HG03558 (cell line): Measurements from ENCODE around the gene PADI3.

Experiments
- ATAC-seq: cut with Tn5 transposase; IDR thresholded peaks from one replicate; pipeline ENCODE4 v1.9.1; 2021; ENCODE audit warnings: moderate number of reproducible peaks; ENCODE audit not compliant: unreplicated experiment; ENCODE audit errors: extremely low read depth

The PADI3 gene

DNA sequence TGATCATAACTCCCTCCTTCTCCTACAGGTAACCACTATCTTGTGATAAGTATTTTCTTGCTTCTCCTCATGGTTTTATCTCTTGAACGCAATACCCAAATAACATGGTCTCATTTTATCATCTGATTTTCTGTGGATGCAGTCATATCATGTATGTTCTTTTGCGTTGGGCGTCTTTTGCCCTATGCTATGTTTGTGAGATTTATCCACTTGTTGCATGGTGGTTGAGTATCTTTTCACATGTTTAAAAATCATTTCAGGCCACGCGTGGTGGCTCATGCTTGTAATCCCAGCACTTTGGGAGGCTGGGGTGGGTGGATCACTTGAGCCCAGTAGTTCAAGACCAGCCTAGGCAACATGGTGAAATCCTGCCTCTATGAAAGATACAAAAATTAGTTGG, 15.6 kb downstream of the PADI3 start:
- no peak for ATAC-seq

DNA sequence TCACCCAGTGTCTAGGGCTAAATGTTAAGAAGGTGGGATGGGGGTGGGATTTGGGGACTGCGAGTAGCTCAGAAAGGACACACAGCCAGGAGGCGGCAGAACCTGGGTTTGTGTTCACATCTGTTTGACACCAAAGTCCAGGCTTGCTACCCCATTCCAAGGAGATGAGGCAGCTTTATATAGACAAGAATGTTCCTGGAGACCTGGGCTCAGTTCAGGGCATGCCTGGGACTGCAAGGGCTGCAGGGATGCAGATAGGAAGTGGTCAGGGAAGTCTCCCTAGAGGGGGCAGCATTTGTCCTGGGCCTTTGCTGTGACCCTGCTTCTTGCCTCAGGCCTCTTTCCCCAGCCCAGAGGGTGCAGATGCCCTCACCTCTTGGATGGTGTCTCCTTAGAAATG, 16.3 kb downstream of the PADI3 start:
- ATAC-seq = no peak

DNA sequence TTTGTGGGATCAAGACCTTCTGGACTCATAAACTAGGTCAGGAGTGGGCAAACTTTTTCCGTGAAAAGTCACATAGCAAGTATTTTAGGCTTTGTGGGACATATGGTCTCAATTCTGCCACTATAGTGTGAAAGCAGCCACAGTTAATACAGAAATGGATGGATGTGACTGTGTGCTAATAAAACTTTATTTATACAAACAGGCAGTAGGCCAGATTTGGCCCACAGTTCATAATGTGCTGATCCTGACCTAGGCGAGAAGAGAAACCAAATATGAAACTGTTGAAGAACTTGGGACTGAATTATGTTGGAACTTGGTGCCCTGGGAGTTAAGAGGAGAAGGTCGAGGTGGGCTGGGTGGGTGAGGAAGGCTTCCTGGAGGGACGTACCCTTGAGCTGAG, 17.1 kb downstream of the PADI3 start:
- no peak for ATAC-seq

GRCh38 chr1:17270891-17271765, 22.2 kb downstream of the PADI3 start:
- no peak for ATAC-seq

- ATAC-seq = no peak
Observed at GRCh38 chr1:17272066-17272465, 23.2 kb downstream of the PADI3 start.

DNA sequence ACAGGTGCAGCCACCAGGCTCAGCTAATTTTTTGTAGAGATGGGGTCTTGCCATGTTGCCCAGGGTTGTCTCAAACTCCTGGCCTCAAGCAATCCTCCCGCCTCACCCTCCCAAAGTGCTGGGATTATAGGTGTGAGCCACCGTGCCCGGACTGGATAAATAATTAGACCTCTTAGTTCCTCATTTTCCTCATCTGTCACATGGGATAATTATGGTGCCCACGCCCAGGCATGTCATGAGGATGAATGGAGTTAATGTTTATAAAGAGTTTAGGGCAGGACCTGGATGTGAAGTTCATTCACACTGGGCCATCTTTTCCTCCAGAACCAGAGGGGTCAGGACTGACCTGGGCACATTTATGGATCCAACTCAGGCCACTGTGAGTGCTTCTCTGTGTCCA, 23.7 kb downstream of the PADI3 start:
- ATAC-seq = no peak

GRCh38 chr1:17273096-17273495, 24.2 kb downstream of the PADI3 start:
- no peak for ATAC-seq

GRCh38 chr1:17274186-17275170, 25.6 kb downstream of the PADI3 start:
- no peak for ATAC-seq

- ATAC-seq = no peak
Observed at GRCh38 chr1:17276568-17276967, 27.7 kb downstream of the PADI3 start.

- no peak for ATAC-seq
Observed at GRCh38 chr1:17277511-17278159, 28.7 kb downstream of the PADI3 start.

DNA sequence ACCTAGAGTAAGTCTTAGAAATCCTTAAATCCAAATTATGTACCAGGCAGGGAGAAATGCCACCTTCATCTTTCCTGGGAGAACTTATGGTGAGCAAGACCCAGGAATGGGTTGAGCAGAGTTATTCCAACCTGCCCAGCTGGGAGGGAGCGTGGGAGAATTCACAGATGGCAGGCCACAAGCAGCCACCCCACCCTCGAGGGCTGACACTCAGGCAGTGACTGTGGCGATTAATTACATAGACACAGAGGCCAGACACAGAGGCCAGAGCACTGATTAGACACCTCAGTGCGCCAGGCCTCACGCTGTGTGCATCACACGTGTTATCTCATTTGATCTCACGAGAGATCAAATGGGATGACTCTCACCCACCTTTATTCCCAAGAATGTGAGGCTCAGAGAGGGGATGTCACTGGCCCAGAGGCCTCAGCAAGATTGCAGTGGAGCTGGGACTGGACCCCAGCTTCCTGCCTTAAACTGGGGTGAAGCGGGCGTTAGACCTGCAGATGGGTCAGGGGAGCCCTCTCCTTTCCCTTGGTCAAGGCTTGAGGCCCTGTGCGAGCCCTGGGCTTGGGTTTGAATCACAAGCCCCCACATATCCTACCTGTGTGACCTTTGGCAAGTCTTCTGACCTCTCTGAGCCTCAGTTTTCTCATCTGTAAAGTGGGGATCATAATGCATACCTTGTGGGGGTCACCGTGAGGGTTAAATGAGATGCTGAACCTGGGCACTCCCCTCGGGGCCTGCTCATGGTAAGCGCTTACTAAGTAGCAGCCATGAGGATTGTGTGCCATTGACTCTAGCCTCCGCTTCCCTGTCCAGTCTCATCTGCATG, 30.3 kb downstream of the PADI3 start:
- no peak for ATAC-seq

GRCh38 chr1:17280436-17280835, 31.5 kb downstream of the PADI3 start:
- no peak for ATAC-seq

DNA sequence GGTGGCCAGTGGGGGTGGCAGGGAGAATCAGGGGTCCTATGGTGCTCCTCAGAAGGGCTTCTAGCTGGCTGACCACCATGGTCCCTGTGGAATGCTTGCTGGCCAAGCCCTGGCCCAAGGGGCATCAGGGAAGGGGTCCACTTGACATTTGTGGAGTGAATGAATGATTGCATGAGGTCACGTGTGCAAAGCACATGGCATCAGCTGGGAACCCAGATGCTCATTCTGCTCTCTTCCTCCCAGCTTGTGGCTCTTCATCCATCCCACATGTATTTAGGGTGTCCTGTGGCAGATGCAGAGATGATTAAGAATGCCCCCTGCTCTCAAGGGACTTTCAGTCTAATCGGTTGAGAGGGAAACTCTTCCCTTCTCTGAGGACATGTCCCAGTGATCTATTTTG, 32.0 kb downstream of the PADI3 start:
- ATAC-seq = no peak

- ATAC-seq = no peak
Observed at GRCh38 chr1:17281775-17282181, 32.9 kb downstream of the PADI3 start.

GRCh38 chr1:17282836-17283235, 33.9 kb downstream of the PADI3 start:
- no peak for ATAC-seq

- no peak for ATAC-seq
Observed at GRCh38 chr1:17286646-17287045, 37.7 kb downstream of the PADI3 start.

GRCh38 chr1:17287130-17287776, 38.4 kb downstream of the PADI3 start:
- ATAC-seq = no peak

GRCh38 chr1:17289721-17290120, 40.8 kb downstream of the PADI3 start:
- ATAC-seq = no peak

GRCh38 chr1:17290553-17290952, 41.7 kb downstream of the PADI3 start:
- ATAC-seq = no peak
